Measurements from ENCODE around the gene PBX1.
"Not testable (repeated sequence)": the region's sequence is repeated elsewhere in the genome, so short reads cannot be mapped to it uniquely, and the experiment has no call there.

Gene PBX1

DNA sequence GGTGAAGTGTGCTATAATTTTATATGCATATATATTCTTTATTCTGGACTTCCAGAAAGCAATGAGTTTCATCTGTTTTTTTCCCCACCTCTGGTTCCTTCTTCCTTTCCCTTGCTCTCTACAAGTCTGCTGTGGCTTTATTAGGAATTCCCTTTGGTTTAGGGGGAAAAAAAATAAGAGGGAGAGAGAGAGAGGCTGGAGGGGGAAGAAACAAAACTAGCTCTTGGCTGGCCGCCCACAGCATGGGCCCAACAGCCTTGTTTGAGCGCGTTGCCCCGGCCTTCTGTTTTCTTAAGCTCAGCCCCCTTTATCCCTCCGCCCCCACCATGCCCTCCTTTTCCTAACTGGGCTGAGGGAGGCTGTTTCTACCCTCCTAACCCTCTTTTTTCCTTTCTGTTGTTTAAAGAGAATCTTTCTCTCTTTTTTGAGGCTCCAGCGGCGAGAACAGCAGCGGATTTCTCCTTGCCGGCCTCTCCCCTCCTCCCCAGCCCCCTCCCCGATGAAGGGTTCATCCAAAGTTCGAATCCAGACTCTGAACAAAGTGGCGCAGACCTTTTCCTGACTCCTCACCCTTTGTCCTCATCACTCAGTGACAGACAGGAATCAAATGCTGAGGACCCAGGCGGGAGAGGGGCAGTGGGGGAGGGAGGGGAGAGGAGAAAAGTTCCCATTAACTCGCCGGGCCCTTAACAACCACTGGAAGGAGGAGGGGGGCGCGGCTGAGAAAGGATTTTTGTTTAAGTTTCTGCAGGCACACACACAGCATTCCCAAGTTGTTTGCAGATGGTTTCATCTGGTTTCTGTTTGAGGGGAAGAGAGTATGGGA, 29.7 kb downstream of the PBX1 start:
- no peak for FAIRE-seq

DNA sequence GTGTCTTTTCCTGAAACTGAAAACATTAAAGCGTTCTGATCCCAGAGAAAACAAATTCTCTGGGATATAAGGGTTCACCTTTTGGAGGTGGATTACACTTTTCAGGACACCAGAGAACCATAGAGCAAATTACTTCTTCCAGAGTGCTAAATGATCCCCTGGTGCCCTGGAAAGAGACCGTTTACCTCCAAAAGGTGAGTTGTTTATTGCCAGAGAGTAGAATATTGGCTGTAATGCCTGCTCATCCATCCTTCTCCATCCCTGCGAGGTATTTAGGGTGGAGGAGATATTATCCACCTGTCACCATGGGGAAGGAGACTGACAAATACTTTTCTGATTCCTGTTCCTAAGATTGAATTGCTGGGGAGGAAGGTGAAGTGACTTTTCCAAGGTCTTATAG, 30.4 kb downstream of the PBX1 start:
- DNase-seq (ENCODE audit: insufficient read length, low spot score) (no peak), FAIRE-seq (no peak)

More for the DNA sequence above, 29.7 kb downstream of the PBX1 start:
- DNase-seq (ENCODE audit: insufficient read length, low spot score) = no peak

DNA sequence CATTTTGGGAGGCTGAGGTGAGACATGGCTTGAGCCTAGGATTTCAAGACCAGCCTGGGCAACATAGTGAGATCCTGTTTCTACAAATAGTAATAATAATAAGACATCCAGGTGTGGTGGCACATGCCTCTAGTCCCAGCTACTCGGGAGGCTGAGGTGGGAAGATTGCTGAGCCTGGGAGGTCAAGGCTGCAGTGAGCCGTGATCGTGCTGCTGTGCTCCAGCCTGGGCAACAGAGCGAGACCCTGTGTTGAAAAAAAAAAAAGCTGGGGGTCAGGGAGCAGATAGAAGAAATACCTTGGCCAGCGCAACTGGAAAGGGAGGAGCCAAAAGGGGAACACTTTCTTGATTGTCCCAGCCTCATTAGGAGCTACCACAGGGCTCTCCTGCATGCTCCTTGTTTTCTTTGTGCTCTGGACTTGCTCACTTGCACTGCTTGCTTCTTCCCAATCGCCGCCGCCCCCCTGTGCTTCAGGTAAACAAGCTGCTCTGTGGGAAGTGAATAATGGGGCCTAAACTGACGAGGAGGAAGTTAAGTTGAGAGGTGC, 31.1 kb downstream of the PBX1 start:
- no peak for DNase-seq (ENCODE audit: insufficient read length, low spot score)
- no peak for FAIRE-seq

DNA sequence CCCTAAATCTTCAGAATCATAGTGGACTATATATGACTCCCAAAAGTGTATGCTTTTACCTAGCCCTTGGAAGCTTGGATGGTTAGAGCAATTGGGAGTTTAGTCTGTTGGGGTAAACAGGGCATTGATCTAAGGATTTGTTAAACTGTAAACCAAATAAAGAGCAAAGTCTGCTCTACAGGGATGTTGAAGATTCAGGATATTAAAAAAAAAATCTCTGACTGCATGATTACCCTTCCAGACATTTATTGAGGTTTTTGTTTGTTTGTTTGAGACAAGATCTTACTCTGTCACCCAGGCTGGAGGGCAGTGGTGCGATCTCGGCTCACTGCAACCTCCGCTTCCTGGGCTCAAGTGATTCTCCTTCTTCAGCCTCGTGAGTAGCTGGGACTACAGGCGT, 31.6 kb downstream of the PBX1 start:
- DNase-seq (ENCODE audit: insufficient read length, low spot score) (no peak), FAIRE-seq (no peak)

DNA sequence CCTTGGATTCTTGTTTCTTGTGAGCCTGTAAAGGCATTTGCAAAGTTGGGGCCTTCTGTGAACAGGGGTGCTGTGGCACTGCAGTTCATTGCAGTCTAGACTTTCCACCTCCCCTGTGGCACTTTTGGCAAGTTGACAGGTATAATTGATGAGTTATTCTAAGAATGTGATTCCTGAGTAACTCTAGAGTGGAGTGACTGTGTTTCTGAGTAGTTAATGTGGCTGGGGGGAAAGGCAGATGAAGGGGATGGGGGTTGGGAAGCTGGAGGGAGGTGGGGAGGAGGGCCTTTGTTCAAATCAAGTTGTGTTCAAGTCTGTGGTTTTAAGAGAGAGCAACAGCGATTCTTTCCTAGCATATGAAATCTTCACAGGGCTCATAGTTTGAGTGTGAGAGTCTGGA, 32.9 kb downstream of the PBX1 start:
- DNase-seq (ENCODE audit: insufficient read length, low spot score) (no peak), FAIRE-seq (no peak)

DNA sequence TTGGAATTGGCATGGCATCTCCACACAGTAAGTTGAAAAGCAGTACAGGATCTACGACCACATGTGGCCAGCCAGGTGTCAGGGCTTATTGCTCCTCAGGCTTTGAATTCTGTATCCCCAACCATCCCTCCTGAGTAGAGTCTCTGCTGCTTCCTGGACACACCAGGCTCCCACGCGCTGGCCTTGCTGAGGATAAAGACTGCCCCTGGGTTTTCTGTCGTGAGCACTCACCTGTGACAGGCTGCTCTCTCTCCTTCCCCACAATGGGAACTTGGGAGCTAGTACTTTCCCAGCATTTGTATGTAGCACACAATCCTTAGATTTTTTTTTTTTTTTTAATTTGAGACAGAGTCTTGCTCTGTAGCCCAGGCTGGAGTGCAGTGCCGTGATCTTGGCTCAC, 33.6 kb downstream of the PBX1 start:
- no peak for FAIRE-seq

DNA sequence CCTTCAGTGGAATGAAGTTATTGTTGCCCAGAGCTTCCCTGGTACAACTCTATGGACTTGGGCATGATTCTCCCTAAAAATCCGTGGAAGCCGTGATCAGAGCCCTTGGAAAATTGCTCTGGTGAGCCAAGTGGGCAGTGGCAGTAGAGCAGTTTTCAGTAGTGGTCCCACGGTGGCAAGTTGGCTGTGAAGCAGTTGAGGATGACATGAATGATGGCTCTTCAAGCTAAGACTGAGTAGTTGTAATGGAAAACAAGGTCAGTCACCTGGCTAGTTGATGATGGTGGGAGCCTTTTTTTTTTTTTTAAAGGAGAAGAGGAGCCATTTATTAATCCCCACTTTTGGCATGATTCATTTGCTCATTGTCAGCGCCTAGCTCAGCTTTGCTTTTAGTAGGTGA, 36.2 kb downstream of the PBX1 start:
- DNase-seq (ENCODE audit: insufficient read length, low spot score) (no peak), FAIRE-seq (no peak)

More for the DNA sequence above, 33.6 kb downstream of the PBX1 start:
- DNase-seq (ENCODE audit: insufficient read length, low spot score) = no peak

DNA sequence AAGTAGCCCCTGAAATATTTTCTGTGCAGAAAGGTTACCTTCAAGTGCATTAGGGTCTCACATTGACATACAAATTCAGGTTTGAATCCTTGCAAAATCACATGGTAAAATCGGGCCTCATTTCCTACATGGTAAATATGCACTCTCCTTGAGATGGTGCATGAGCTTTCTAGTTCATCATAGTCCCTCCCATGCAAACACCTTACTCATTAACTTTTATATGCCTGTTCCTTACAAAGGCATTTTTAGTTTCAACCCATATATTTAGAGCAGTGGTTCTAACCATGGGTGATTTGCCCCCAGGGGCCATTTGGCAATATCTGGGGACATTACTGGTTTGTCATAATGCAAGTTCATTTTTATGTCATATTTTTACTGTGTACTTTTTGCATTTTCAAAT, 37.2 kb downstream of the PBX1 start:
- FAIRE-seq (no peak), DNase-seq (ENCODE audit: insufficient read length, low spot score) (no peak)

DNA sequence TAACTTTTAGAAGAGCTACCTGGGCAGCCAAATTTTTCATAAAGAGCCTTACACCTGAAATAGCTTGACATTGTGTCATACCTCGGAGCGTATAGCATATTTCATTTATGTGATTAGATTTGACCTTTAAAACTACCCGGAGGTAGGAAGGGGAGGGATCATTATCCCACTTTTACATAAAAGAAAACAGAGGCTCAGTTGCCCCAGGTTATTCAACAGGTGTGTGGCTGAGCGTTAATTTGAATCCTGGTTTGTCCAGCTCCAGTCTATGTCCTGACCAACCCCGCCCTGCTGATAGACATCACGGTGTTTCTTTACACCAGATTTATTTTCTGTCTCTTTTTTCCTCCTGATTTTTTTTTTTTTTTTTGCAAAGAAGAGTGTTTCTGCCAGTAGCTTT, 39.7 kb downstream of the PBX1 start:
- DNase-seq (ENCODE audit: insufficient read length, low spot score) = no peak
- no peak for FAIRE-seq

DNA sequence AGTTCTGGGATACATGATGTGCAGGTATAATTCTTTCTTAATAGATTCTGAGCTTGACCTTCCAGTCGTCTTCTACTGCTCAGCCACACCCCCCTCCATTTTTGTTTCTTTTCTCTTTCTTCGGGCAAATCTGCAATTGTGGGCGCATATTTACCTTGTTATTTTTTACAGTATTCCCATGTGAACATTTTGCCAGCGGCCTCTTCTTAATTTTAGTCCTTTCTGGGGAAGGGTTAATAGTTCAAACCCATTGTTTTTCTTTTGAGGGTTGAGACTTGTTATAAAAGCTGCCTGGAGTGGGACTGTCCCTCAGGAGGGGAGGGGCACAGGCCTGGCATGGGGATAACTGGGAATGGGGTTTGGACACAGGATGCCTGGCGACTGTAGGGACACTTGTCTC, 40.3 kb downstream of the PBX1 start:
- no peak for FAIRE-seq
- DNase-seq (ENCODE audit: insufficient read length, low spot score) = no peak

DNA sequence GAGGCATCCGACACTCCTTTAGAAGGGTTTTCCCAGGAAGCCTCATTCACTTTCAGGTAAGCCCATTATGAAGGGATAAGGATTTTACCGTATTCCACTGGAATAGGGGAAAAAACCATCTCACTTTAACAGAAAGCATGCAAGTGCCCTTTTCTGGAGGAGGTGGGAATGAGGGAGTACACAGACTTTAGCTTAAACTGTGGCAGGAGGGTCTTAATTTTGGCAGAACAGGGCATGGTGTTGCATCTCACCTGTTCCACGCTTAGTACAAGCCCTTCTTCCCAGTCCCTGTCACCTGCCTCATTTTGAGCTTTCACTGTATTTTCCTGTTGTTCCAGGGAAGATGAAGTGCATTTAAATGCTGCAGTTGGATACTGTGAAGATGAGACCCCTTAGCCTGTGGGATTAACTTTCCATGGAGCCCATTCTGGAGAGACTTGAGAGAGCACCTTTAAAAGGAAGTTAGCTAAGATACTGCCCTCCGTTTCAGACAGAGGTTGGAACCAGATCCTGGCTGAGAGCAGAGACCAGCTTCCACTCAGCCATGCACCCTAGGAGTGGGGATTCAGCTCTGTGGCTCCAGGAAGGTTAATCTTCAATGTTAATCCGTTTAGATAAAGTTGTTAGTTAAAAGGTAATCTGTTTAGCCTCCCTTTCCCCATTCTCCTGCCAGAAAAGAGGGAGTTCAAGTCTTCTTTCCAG, 42.6 kb downstream of the PBX1 start:
- FAIRE-seq = no peak
- no peak for DNase-seq (ENCODE audit: insufficient read length, low spot score)

DNA sequence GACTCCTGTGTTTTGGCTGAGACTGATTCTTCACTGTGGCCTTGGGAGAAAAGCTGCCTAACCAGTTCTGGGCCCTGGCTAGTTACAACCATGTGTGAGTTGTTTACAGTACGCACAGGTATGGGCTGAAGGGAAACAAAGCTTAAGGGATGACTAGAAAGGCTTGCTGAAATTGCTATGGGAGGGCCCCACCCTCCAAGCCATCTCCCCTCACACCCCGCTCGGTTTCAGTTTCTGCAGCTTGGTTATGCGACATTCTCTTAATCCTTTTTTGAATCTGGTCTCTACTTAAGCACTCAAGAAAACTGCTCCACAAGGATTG, 43.1 kb downstream of the PBX1 start:
- no peak for FAIRE-seq
- no peak for DNase-seq (ENCODE audit: insufficient read length, low spot score)

DNA sequence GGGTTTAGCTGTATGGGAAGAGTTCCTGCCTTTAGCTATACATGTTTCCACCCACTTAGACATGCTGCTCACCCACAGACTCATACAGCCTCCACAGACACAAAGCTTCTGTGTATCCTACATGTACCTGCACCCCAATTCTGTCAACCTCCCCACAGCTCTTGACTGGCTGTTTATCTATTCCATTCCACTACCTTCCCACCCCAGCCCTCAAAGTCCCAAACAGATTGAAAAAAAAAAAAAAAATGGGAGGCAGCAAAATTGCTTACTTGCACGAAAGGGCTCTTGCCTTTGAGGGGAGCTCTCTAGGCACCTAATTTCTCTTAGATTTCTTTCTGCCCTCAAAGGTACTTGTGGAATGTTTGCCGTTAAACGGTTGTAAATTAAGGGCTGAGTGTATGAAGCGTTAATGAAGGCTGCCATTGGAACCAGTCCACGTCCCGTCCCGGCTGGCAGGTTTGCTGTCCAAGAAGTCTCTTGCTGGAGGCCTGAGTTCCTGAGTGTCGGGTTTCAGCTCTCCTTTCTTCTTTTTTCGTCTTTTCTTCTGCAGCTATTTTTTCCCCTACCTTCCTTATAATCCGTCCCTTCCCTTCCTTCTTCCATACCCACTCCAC, 43.6 kb downstream of the PBX1 start:
- DNase-seq (ENCODE audit: insufficient read length, low spot score) (no peak), FAIRE-seq (no peak)

DNA sequence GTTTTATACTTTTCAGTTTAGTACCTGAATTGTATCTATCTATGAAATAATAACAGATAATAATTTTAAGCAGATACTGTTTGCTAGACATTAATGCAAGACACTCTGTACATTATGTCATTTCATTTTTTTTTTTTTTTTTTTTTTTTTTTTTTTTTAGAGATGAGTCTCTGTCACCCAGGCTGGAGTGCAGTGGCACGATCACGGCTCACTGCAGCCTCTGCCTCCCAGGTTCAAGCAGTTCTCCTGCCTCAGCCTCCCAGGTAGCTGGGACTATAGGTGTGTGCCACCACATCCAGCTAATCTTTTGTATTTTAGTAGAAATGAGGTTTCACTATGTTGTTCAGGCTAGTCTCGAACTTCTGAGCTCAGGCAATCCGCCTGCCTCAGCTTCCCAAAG, 44.8 kb downstream of the PBX1 start:
- FAIRE-seq; DNase-seq (ENCODE audit: insufficient read length, low spot score): not testable (repeated sequence)

DNA sequence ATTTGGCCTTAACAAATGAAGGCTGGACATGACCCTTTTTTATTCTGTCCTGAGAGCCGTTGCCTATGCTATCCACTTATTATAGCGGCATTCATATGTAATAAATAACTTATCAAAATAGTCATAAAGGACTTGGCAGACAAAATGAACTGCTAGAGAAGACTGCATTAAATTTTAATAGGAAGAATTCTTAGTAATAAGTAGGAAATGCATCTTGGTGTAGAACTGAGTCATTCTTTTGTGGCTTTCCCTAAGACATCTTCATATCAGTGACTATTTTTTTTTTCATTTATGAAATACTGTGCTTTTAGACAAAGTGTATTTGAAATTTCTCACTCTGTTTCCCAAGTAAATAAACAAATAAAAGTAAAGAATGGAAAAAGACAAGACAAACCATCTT, 45.6 kb downstream of the PBX1 start:
- DNase-seq (ENCODE audit: insufficient read length, low spot score) = no peak

DNA sequence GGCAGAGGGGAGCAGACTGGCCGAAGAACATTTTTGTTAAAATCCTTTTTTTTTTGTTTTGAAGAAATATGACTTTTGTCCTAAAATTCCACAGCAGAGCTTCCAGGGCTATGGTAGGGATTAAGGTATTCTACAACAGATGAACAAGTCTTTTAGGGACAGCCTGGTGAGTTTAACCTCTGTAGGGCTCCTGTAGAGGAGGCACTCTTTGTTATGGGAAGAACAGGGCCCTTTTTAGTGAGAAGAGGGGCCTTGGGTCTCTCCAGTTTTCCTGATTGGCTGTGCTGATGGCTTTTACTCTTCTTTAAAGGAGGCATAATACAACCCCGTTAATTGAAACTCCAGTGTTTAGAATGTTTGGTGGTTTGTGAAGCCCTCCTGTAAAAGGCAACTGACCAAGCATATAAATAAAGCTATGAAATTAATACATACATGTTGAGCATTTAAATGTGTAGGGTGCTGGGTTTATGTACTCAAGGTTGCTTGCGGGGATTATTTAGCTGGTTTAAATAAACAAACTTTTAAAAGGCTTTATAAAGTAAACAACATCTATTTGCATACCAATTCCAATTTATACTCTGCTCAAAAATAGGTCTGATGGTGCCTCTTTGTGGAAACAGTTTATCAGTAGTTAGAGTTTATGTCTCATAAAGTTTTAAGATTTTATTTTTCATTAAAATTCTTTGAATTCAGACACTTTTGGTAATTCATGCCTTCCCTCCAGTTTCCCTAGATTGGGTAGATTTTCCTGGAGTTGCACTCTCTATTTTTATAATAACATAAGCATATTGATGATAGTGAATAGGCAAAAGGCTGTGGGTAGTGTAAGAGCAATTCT, 46.5 kb downstream of the PBX1 start:
- DNase-seq (ENCODE audit: insufficient read length, low spot score) = no peak
- no peak for FAIRE-seq

More for the DNA sequence above, 45.6 kb downstream of the PBX1 start:
- no peak for FAIRE-seq

DNA sequence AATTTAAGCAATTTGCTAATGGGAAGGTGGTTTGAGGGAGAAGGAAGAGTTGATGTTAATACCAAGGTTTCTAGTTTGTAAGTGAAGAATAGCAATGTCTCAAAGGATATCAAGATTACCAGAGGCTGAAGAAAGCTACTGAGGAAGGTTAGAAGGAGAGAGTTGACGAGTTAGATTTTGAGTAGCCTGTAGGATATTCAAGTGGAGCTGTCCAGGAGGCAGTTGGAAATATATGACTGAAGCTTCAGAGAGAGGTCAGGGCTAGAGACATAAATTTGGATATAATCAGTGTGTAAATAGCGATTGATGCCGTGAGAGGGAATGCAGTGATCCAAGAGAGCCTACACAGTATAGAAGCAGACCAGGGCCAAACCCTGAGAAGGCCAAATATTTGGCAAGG, 48.4 kb downstream of the PBX1 start:
- DNase-seq (ENCODE audit: insufficient read length, low spot score) (no peak), FAIRE-seq (no peak)

DNA sequence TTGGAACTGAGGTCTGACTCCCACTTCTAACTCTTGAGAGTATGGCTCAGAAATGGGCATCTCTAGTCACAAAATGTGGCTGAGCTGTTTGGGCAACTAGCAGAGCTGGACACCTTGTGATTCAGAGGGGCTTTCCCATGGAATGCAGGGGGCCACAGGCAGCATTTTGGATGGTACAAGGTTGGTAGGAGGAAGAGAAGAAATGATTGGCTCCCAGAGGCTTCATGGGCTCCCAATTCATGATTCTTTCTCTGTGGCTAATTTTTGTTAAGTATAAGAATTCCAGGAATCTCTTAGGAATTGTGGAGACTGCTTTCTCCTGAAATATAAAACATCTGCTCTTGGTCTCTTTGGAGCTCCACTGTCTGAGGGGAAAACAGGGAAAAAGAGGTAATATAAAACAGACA, 49.7 kb downstream of the PBX1 start:
- no peak for DNase-seq (ENCODE audit: insufficient read length, low spot score)
- FAIRE-seq = no peak

DNA sequence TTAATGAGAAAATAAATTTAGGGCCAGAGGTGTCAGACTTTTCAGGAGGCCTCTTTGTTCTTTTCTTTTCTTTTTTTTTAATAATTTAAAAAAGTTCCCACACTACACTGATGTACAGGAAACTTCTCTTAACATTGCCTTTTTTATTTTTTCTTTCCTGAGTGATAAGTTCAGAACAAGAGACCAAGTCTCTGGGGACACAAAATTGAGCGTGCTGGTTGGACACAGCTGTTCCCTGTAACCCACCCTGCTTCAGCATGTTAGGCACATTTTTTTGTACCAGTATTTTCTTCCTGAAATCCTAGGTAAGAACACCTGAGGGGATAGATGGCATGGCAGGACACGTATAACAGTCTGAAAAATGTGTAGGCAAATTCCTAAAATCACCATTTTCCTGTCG, 50.1 kb downstream of the PBX1 start:
- FAIRE-seq = no peak

DNA sequence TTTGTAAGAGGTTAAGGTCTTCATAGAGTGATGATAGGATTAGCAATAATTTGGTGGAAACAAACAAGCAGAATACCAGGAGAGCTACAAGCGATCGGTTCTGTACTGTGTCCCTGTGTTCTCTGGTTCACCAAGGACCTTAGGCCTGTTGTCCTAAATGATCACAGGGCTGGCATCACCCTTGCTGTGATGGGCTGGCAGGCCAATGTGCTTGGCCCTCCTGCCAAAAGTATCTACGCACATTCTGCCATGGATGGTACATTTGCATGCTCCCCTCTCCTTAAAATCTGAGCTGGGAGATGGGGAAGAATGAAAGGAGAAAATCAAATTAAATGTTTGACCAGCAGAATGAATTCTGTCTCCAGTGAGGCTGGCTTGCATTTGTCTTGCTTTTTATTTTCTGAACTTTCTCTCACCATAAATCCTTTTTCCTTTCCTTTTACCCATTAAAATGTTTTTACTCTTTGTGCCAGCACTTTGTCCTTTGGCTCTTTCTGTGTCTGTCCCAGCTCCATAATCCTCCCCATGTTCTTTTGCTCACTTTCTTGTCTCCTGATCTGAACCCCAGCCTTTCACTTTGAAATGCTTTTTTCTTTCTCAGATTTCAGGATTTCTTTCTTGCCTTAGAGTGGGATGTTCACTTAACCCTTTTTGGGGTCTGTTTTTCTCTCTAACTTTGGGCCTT, 51.7 kb downstream of the PBX1 start:
- FAIRE-seq (no peak), DNase-seq (ENCODE audit: insufficient read length, low spot score) (no peak)

More for the DNA sequence above, 50.1 kb downstream of the PBX1 start:
- DNase-seq (ENCODE audit: insufficient read length, low spot score) = no peak
